ENCODE results near the gene GAS5. TPM values are rescaled to one million over a fixed set of nuclear protein-coding genes. Genes with fewer than 3 reads are reported as not detected.

The GAS5 gene
- polyA plus RNA-seq, 1 of the 3 experiments (the other 2 are of a cell fraction) = 961 TPM

DNA sequence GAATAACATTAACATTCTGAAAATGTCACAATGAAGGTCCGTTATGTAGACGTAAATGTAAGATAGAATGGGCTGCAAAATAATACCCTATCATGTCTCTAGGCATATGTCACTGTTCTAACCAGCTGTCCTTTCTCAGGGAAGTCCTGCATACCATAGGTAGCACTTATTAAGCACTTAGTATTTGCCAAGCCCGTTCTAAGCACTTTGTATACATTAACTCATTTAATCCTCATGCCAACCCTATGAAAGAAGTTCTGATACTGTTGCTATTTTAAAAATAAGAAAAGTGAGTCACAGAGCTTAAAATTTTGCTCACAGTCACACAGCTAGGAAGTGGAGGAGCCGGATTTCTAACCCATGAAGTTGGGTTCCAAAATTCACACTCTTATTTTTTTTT, 15.7 kb downstream of the GAS5 start:
- Histone ChIP-seq H3F3A (replicated peaks; ENCODE audit: insufficient read depth) (peaks cover 16% of the 10 kb centered on the region), H3K79me2 (ENCODE audit: insufficient read depth) (no peaks in the 10 kb centered on the region), H3K4me3 (ENCODE audit: low read depth in 2 of 2, low read length in 1 of 2) (no peak overlapping the region), H3K9ac (no peak overlapping the region), H3K9me2 (no peaks in the 10 kb centered on the region), H3K36me3 (replicated peaks in 1 of 2; ENCODE audit: control insufficient read depth in 1 of 2, insufficient read depth in 2 of 2, low read length in 1 of 2) (peaks cover 31 to 40% of the 10 kb centered on the region in 2 experiments), H4K20me1 (ENCODE audit: insufficient read depth) (no peaks in the 10 kb centered on the region), H3K4me2 (no peak overlapping the region), H3K9me3 (no peaks in the 10 kb centered on the region), H3K27me3 (ENCODE audit: insufficient read depth) (no peaks in the 10 kb centered on the region), H3K27ac (ENCODE audit: low read depth in 2 of 2, low read length in 1 of 2) (no peak overlapping the region), H3K4me1 (ENCODE audit: control insufficient read depth in 1 of 2, insufficient read depth in 2 of 2, low read depth in 1 of 2, low read length in 1 of 2) (peaks cover 4% of the 10 kb centered on the region in 2 experiments; a peak in 2 of 4 replicates), H2AFZ (ENCODE audit: low read depth) (no peak overlapping the region)
- no peak for DNase-seq
- 97% methylated on average over 4 of the region's 4 CpGs for WGBS (ENCODE audit: low lambda C conversion rate)
- no peak for TF ChIP-seq NRF1 (IDR thresholded peaks at IDR 0.05; ENCODE audit: low read depth, low read length)
- TF ChIP-seq TEAD4 (IDR thresholded peaks at IDR 0.05; ENCODE audit: borderline replicate concordance, insufficient read depth) = no peak
- TF ChIP-seq, protein P1, sequence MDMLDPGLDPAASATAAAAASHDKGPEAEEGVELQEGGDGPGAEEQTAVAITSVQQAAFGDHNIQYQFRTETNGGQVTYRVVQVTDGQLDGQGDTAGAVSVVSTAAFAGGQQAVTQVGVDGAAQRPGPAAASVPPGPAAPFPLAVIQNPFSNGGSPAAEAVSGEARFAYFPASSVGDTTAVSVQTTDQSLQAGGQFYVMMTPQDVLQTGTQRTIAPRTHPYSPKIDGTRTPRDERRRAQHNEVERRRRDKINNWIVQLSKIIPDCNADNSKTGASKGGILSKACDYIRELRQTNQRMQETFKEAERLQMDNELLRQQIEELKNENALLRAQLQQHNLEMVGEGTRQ (IDR thresholded peaks at IDR 0.05; ENCODE audit: borderline replicate concordance, low read depth, low read length) = no peak
- TF ChIP-seq FOSL2 (IDR thresholded peaks at IDR 0.05; ENCODE audit: borderline replicate concordance, low read depth) = no peak
- ChIA-PET POLR2A (interaction anchor here (1.6 kb wide), 1 partner anchor 9 kb away, joined by 5 read pairs; no protein-coding TSS in a partner anchor), CTCF (interaction anchor here (0.9 to 1.7 kb wide), 4 partner anchors 11 to 432 kb away, joined by 3 to 4 read pairs (median 4); no protein-coding TSS in a partner anchor)

DNA sequence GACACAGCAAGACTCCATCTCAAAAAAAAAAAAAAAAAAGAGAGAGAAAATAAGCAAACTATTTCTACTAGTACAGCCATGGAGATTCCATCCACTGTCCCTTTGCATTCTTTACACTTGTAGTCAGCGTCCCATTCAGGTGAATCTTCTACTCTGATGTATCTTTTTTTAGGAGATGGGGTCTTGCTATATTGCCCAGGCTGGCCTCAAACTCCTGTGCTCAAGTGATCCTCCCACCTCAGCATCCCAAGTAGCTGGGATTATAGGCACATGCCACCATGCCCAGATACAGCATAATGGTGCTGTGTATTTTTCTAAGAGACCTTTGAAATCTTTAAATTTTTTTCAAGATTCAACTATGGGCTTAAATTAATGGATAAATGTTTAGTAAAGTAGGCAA, 35.0 kb downstream of the GAS5 start:
- no peaks in the 10 kb centered on the region for H3K9me3 ChIP-seq
- no peak overlapping the region for H3K4me3 ChIP-seq (ENCODE audit: low read depth in 2 of 2, low read length in 1 of 2)
- no peaks in the 10 kb centered on the region for H3K27me3 ChIP-seq (ENCODE audit: insufficient read depth)
- CTCF ChIA-PET = interaction anchor here (1.2 kb wide), 1 partner anchor 401 kb away, joined by 4 read pairs; no protein-coding TSS in a partner anchor
- H4K20me1 ChIP-seq (ENCODE audit: insufficient read depth) = no peaks in the 10 kb centered on the region
- peaks cover 47 to 56% of the 10 kb centered on the region in 2 experiments for H3K36me3 ChIP-seq (replicated peaks in 1 of 2; ENCODE audit: control insufficient read depth in 1 of 2, insufficient read depth in 2 of 2, low read length in 1 of 2)
- WGBS (ENCODE audit: low lambda C conversion rate) = 88% methylated on average over 1 of the region's 1 CpG
- H3K4me1 ChIP-seq (ENCODE audit: control insufficient read depth in 1 of 2, insufficient read depth in 2 of 2, low read depth in 1 of 2, low read length in 1 of 2) = peaks cover 2 to 4% of the 10 kb centered on the region in 2 experiments; a peak in 2 of 4 replicates
- H3K27ac ChIP-seq (ENCODE audit: low read depth in 2 of 2, low read length in 1 of 2) = no peak overlapping the region
- no peak overlapping the region for H3K4me2 ChIP-seq
- DNase-seq = no peak
- H2AFZ ChIP-seq (ENCODE audit: low read depth) = no peak overlapping the region
- no peak overlapping the region for H3K9ac ChIP-seq
- H3K9me2 ChIP-seq = no peaks in the 10 kb centered on the region
- peaks cover 4% of the 10 kb centered on the region for H3F3A ChIP-seq (replicated peaks; ENCODE audit: insufficient read depth)
- TF ChIP-seq, protein P2, sequence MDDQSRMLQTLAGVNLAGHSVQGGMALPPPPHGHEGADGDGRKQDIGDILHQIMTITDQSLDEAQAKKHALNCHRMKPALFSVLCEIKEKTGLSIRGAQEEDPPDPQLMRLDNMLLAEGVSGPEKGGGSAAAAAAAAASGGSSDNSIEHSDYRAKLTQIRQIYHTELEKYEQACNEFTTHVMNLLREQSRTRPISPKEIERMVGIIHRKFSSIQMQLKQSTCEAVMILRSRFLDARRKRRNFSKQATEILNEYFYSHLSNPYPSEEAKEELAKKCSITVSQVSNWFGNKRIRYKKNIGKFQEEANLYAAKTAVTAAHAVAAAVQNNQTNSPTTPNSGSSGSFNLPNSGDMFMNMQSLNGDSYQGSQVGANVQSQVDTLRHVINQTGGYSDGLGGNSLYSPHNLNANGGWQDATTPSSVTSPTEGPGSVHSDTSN (IDR thresholded peaks at IDR 0.05) = no peak
- TF ChIP-seq, protein P3, sequence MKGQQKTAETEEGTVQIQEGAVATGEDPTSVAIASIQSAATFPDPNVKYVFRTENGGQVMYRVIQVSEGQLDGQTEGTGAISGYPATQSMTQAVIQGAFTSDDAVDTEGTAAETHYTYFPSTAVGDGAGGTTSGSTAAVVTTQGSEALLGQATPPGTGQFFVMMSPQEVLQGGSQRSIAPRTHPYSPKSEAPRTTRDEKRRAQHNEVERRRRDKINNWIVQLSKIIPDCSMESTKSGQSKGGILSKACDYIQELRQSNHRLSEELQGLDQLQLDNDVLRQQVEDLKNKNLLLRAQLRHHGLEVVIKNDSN (IDR thresholded peaks at IDR 0.05; ENCODE audit: borderline replicate concordance, low read depth) = no peak
- TF ChIP-seq JUND (IDR thresholded peaks at IDR 0.05) (no peak), RAD21 (IDR thresholded peaks at IDR 0.05; ENCODE audit: low read length) (no peak), GATA2 (CRISPR knock-in tag; IDR thresholded peaks at IDR 0.05) (no peak), SIN3A (IDR thresholded peaks at IDR 0.05; ENCODE audit: borderline replicate concordance, low read depth, low read length) (no peak), YY1 (IDR thresholded peaks at IDR 0.05; ENCODE audit: low read depth) (no peak), NRF1 (IDR thresholded peaks at IDR 0.05; ENCODE audit: low read depth, low read length) (no peak), TCF12 (IDR thresholded peaks at IDR 0.05) (no peak)
- TF ChIP-seq, protein P4, sequence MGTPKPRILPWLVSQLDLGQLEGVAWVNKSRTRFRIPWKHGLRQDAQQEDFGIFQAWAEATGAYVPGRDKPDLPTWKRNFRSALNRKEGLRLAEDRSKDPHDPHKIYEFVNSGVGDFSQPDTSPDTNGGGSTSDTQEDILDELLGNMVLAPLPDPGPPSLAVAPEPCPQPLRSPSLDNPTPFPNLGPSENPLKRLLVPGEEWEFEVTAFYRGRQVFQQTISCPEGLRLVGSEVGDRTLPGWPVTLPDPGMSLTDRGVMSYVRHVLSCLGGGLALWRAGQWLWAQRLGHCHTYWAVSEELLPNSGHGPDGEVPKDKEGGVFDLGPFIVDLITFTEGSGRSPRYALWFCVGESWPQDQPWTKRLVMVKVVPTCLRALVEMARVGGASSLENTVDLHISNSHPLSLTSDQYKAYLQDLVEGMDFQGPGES (IDR thresholded peaks at IDR 0.05; ENCODE audit: low read depth, low read length) = no peak
- TF ChIP-seq, protein P5, sequence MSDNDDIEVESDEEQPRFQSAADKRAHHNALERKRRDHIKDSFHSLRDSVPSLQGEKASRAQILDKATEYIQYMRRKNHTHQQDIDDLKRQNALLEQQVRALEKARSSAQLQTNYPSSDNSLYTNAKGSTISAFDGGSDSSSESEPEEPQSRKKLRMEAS (IDR thresholded peaks at IDR 0.05; ENCODE audit: low read depth) = no peak
- POLR2A ChIA-PET = no interaction called here
- no peaks in the 10 kb centered on the region; the same call in 1 of the 2 replicates for H3K79me2 ChIP-seq (ENCODE audit: insufficient read depth)

All from SK-N-SH (cell line).